Psoas muscle (tissue), 8 donors: ENCODE results near the gene DNAH6. TPM values are rescaled to one million over a fixed set of nuclear protein-coding genes. Genes with fewer than 3 reads are reported as not detected.
A peak's percentile ranks its signal among the peaks of the same experiment; 100 is the strongest.

Experiments
- ATAC-seq, 4 donors: fragments of 200-7000 bp; cut with Tn5 transposase; one replicate each; pipeline ENCODE4 v1.9.1; 2020; ENCODE audit warnings: moderate library complexity in 3 of 4, mild to moderate bottlenecking in 2 of 4
- DNase-seq, 2 donors: peaks; one replicate each; pipeline ENCODE4 v3.0.0-alpha.2; 2020
- H3K27ac ChIP-seq: fragments of 200-600 bp; one replicate; pipeline ENCODE4 v1.8.0; 2022
- H3K27me3 ChIP-seq, 3 donors: fragments of 200-600 bp in 1 of 3; one replicate each; pipeline versions ENCODE4 v1.6.1 to v1.8.0; 2013 to 2022; ENCODE audit warnings: low read length in 2 of 3, mild to moderate bottlenecking in 2 of 3, moderate library complexity in 1 of 3; ENCODE audit not compliant: insufficient read depth in 3 of 3
- H3K36me3 ChIP-seq, 2 donors: fragments of 200-600 bp in 1 of 2; one replicate each; pipeline versions ENCODE4 v1.6.1 to v1.8.0; 2013 to 2022; ENCODE audit warnings: low read depth in 1 of 2, mild to moderate bottlenecking in 1 of 2, moderate library complexity in 1 of 2; ENCODE audit not compliant: insufficient read depth in 1 of 2
- H3K4me1 ChIP-seq: fragments of 200-600 bp; one replicate; pipeline ENCODE4 v1.8.0; 2022
- H3K4me3 ChIP-seq: fragments of 200-600 bp; one replicate; pipeline ENCODE4 v1.8.0; 2022; ENCODE audit warnings: mild to moderate bottlenecking
- H3K9me3 ChIP-seq: fragments of 200-600 bp; one replicate; pipeline ENCODE4 v1.8.0; 2022
- WGBS, 3 donors: extraction: QIAGEN DNeasy Blood & Tissue Kit; methylation state at CpG; one replicate each; pipeline versions ENCODE4 v1.1.6 to v1.1.7; 2013; 5-methylcytosine and 5-hydroxymethylcytosine counted together
- intact Hi-C, 2 donors: fragments of 100-400 bp; cut with DNase I; formaldehyde crosslinking; loops; one replicate each; pipeline versions ENCODE4 v1.11.0 to v1.14.2; 2022
- polyA plus RNA-seq, 3 donors: library from polyadenylated mRNA; stranded (reverse); fragments of 200-250 nt; gene quantifications; one replicate each; pipeline ENCODE4 v1.2.3, GENCODE V29; 2013
- total RNA-seq, 4 donors: library from RNA; stranded (reverse); fragmentation: NEBNext Ultra II Directional in 2 of 4; extraction: Animal tissue kit (Norgen Biotek cat#: 25700) in 2 of 4; gene quantifications; one replicate each; pipeline versions ENCODE4 v1.2.1 to v1.2.4, GENCODE V29; 2021 to 2023
- TF ChIP-seq, protein P1 (sequence below): fragments of 200-600 bp; IDR thresholded peaks from one replicate; pipeline ENCODE4 v1.8.0; 2022; ENCODE audit warnings: antibody characterized with exemption
- donor health status: healthy with polysubstance abuse.
- donor health status: DM: no; HTN: no; CAD: no; lungs with moderate emphysema.
- donor health status: Bipolar disorder and iron deficiency.
- donor health status: healthy.
- donor health status: DM: yes; HTN: yes; CAD: no.
- donor health status: DM: no; HTN: no; CAD: no.
- donor health status: DM: no; HTN: no; CAD: no.
- donor health status: DM: yes; HTN: yes; CAD: no.

The DNAH6 gene
- total and polyA plus RNA-seq, 7 donors: 0.01 to 0.09 (median 0.07) TPM; not detected in 3

- TF ChIP-seq, protein P1, sequence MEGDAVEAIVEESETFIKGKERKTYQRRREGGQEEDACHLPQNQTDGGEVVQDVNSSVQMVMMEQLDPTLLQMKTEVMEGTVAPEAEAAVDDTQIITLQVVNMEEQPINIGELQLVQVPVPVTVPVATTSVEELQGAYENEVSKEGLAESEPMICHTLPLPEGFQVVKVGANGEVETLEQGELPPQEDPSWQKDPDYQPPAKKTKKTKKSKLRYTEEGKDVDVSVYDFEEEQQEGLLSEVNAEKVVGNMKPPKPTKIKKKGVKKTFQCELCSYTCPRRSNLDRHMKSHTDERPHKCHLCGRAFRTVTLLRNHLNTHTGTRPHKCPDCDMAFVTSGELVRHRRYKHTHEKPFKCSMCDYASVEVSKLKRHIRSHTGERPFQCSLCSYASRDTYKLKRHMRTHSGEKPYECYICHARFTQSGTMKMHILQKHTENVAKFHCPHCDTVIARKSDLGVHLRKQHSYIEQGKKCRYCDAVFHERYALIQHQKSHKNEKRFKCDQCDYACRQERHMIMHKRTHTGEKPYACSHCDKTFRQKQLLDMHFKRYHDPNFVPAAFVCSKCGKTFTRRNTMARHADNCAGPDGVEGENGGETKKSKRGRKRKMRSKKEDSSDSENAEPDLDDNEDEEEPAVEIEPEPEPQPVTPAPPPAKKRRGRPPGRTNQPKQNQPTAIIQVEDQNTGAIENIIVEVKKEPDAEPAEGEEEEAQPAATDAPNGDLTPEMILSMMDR: no peak
- no peak overlapping the region for H3K4me3 ChIP-seq
- DNase-seq (no peak), ATAC-seq (no peak)
- intact Hi-C loops: no loop called here
- H3K36me3 ChIP-seq: no peaks in the 10 kb centered on the region
- no peaks in the 10 kb centered on the region for H3K9me3 ChIP-seq
- peaks cover 0 to 3% (median 0%) of the 10 kb centered on the region in 3 donors for H3K27me3 ChIP-seq
- H3K27ac ChIP-seq: no peak overlapping the region
- 76 to 80% (median 79%) methylated on average over 5 of the region's 5 CpGs for WGBS, 3 donors
- H3K4me1 ChIP-seq: no peaks in the 10 kb centered on the region
Measured at GRCh38 chr2:84823229-84823628, 306.9 kb downstream of the DNAH6 start.

DNA sequence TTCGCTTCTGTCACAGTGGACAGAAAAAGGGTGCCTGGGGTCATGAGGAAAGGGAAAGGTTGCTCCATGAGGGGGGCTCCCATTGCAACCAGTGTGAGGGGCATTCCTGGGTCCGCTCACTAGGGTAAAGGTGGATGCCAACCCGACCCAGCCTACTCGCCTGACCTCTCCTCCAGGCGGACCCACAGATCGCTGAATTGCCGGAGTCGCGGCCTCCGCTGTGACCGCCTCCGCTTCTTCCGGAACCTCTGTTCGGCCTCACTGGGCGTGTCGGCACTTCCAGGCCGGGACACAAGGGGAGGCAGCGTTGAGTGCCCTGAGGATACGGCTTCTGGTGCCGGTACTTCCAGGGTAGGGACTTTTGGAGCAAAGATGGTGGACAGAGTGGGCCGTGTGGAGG lies 307.5 kb downstream of the DNAH6 start:
- Histone ChIP-seq H3K36me3 (no peaks in the 10 kb centered on the region), H3K27ac (no peak overlapping the region), H3K4me3 (no peak overlapping the region), H3K27me3 (peaks cover 0 to 3% (median 0%) of the 10 kb centered on the region in 3 donors), H3K4me1 (no peaks in the 10 kb centered on the region), H3K9me3 (no peaks in the 10 kb centered on the region)
- no peak for DNase-seq
- TF ChIP-seq, protein P1: no peak
- 94 to 95% (median 95%) methylated on average over 21 of the region's 21 CpGs for WGBS, 3 donors
- ATAC-seq: no peak
- intact Hi-C loops: no loop called here

GRCh38 chr2:84827978-84828575 lies 311.8 kb downstream of the DNAH6 start:
- 74 to 83% (median 82%) methylated on average over 2 of the region's 2 CpGs for WGBS, 3 donors
- Histone ChIP-seq H3K36me3 (no peaks in the 10 kb centered on the region), H3K27me3 (peaks cover 0 to 3% (median 0%) of the 10 kb centered on the region in 3 donors), H3K9me3 (no peaks in the 10 kb centered on the region), H3K27ac (no peak overlapping the region), H3K4me3 (no peak overlapping the region), H3K4me1 (no peaks in the 10 kb centered on the region)
- TF ChIP-seq, protein P1: no peak
- intact Hi-C loops: no loop called here
- ATAC-seq (no peak), DNase-seq (no peak)

- TF ChIP-seq, protein P1: no peak
- Histone ChIP-seq H3K36me3 (no peaks in the 10 kb centered on the region), H3K4me1 (no peaks in the 10 kb centered on the region), H3K27ac (no peak overlapping the region), H3K4me3 (no peak overlapping the region), H3K9me3 (no peaks in the 10 kb centered on the region), H3K27me3 (peaks cover 0 to 3% (median 0%) of the 10 kb centered on the region in 3 donors)
- intact Hi-C loops: no loop called here
- 83 to 88% (median 86%) methylated on average over 2 of the region's 2 CpGs for WGBS, 3 donors
- no peak for DNase-seq
- ATAC-seq: no peak
Measured at GRCh38 chr2:84829693-84830092, 313.4 kb downstream of the DNAH6 start.

DNA sequence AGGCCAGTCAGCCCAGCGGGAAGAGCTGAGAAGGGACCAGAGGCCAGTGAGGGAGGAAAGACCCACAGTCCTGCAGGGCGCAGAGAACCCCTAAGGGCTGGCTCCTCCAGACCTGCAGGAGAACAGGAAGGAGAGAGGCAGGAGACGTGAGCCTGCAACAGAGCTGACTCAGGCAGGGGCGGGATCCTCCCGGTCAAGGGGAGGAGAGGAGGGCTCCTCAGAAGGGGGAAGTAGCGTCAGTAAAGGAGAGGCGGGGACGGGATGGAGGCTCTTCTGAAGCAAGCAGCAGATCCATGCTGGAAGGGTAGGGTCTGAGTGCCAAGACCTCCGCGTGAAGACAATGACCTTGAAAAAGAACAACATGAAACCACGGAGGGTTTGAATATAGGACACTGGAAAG lies 313.8 kb downstream of the DNAH6 start:
- TF ChIP-seq, protein P1: no peak
- Histone ChIP-seq H3K27ac (no peak overlapping the region), H3K4me3 (no peak overlapping the region), H3K4me1 (no peaks in the 10 kb centered on the region), H3K27me3 (peaks cover 0 to 3% (median 0%) of the 10 kb centered on the region in 3 donors), H3K36me3 (no peaks in the 10 kb centered on the region), H3K9me3 (peaks cover 2% of the 10 kb centered on the region)
- intact Hi-C loops: no loop called here
- ATAC-seq (no peak), DNase-seq (peak in 1 of 2 donors; percentile 61)
- 57 to 64% (median 62%) methylated on average over 11 of the region's 11 CpGs for WGBS, 3 donors
